GM12865 (cell line): ENCODE measurements around the gene ZDHHC9.

ENCODE experiments used
- DNase-seq: peaks from one replicate; pipeline ENCODE4 v3.0.0; 2010; ENCODE audit warnings: low read depth
- H3K4me3 ChIP-seq: 2 replicates; pipeline ENCODE4 v1.5.1; 2011; ENCODE audit warnings: mild to moderate bottlenecking, low read depth, low read length, control low read depth
- TF ChIP-seq, protein P1 (sequence below): IDR thresholded peaks from 2 replicates; pipeline ENCODE4 v1.5.1; 2011; ENCODE audit warnings: low read length, control low read depth, low read depth, inconsistent platforms; ENCODE audit not compliant: insufficient read depth; ENCODE audit errors: missing control alignments

Gene ZDHHC9

DNA sequence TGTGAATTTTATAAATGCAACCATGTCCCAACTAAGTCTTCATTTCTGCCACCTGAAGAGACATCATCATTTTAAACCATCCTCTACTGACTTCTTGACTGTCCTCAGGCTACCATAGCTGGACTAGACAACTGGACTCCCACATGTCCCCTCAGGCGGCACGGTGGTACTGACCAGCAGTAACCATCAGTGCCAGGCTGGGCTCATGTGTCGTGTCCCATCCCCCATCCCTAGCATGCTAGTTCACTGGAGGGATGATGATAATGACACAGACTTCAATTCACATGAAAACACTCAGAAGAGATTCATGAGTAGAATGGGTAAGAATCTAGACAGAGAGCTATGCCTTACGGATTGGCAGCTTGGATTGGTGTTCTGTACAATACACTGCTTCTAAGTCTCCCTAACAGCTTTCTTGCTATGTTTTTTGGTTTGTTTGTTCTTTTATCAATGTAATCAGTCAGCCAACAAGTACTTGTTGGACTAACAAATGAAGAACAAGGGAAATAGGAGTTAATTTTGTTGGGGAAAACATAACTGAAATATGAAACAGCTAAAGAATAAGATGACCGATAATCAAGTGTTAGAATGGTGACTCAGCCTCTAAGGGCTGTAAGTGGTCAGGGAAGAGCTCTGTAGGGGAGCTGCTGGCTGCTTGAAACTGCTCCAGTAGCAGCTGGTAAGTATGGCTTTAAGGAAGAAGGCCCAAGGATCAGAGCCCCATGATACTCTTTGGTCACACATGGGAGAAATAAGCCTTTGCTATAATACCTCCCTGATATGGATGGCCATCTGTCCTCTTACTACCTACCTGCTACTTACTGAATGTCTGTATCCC is 10.3 kb downstream of the ZDHHC9 start:
- H3K4me3 ChIP-seq = no peak overlapping the region
- no peak for DNase-seq
- TF ChIP-seq, protein P1, sequence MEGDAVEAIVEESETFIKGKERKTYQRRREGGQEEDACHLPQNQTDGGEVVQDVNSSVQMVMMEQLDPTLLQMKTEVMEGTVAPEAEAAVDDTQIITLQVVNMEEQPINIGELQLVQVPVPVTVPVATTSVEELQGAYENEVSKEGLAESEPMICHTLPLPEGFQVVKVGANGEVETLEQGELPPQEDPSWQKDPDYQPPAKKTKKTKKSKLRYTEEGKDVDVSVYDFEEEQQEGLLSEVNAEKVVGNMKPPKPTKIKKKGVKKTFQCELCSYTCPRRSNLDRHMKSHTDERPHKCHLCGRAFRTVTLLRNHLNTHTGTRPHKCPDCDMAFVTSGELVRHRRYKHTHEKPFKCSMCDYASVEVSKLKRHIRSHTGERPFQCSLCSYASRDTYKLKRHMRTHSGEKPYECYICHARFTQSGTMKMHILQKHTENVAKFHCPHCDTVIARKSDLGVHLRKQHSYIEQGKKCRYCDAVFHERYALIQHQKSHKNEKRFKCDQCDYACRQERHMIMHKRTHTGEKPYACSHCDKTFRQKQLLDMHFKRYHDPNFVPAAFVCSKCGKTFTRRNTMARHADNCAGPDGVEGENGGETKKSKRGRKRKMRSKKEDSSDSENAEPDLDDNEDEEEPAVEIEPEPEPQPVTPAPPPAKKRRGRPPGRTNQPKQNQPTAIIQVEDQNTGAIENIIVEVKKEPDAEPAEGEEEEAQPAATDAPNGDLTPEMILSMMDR = no peak

DNA sequence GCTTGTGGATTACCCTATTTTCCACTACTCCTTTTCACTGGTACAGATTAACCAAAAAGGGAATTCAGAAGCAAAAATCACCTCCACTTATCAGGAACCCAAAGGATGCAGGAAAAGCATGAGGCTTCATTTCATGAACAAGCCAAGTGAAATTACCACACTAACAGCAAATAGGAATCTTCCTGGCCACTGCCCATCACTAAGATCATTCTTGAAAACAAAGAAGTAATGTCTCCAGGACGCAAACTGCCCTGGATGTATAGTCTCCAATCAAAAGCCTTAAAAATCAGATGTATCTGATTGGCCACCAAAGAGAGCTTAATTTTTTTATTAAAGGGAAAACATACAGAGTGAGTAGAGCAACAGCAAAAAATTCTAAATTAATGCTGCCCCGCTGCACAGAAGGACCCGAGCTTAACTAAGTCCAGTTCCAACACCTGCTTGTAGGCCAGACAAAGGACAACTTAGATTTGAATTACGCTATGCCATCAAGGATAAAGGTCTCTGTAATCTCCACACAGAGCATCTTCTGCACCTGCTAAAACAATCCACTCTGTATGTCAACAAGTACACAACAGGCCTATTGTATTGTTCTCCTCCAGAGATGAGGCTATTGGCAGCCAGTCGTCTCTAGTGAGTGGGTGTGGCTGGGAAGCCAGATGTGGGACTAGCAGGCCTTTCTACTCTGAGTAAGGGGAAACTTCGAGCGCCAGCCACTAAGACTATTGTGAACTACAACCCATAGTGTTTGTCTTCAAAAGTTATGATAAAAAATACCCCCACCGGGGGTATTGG is 12.4 kb downstream of the ZDHHC9 start:
- DNase-seq = no peak
- no peak overlapping the region for H3K4me3 ChIP-seq
- TF ChIP-seq, protein P1 = no peak

GRCh38 chrX:129830494-129830893 is 13.2 kb downstream of the ZDHHC9 start:
- DNase-seq = no peak
- TF ChIP-seq, protein P1 = no peak
- no peak overlapping the region for H3K4me3 ChIP-seq

- no peak overlapping the region for H3K4me3 ChIP-seq
- TF ChIP-seq, protein P1 = no peak
- DNase-seq = no peak
Measured at GRCh38 chrX:129825746-129826505, 17.8 kb downstream of the ZDHHC9 start.

DNA sequence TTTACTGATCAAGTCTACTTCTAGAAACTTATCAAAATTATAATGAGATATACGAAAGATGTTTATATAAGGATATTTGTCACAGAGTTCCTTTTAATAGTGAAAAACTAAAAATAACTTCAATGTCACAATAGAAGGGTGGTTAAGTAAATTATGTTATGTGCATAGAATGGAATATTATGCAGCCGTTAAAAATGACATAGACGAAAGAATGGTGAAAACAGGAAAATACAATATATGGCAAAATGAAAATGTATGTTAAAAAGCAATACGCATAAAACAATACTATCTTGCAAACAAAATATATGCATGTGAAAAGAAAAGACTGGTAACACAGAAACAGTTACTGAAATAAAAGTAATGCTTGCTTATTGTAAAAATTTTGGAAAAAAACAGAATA is 19.1 kb downstream of the ZDHHC9 start:
- H3K4me3 ChIP-seq = no peak overlapping the region
- DNase-seq = no peak
- TF ChIP-seq, protein P1 = no peak

GRCh38 chrX:129823522-129823921 is 20.2 kb downstream of the ZDHHC9 start:
- TF ChIP-seq, protein P1 = no peak
- peak; percentile 29 for DNase-seq
- no peak overlapping the region for H3K4me3 ChIP-seq
